Measurements from ENCODE around the gene SLX4IP.

The SLX4IP gene

GRCh38 chr20:10670501-10671220 is 235.6 kb downstream of the SLX4IP start:
- no peak for DNase-seq

GRCh38 chr20:10671221-10671918 is 236.3 kb downstream of the SLX4IP start:
- no peak for DNase-seq

GRCh38 chr20:10671919-10672623 is 237.0 kb downstream of the SLX4IP start:
- DNase-seq = no peak

GRCh38 chr20:10672624-10673127 is 237.6 kb downstream of the SLX4IP start:
- DNase-seq = no peak

GRCh38 chr20:10673176-10673841 is 238.2 kb downstream of the SLX4IP start:
- no peak for DNase-seq

- DNase-seq = peak; percentile 83
These were observed 239.0 kb downstream of the SLX4IP start, which contains the start of gene JAG1 for GRCh38 chr20:10673842-10674683. Gene JAG1, minus strand, starts transcription at chr20:10673999. Its CDS starts 469 bp downstream, at chr20:10673530.

GRCh38 chr20:10674684-10675449 is 239.8 kb downstream of the SLX4IP start:
- DNase-seq = no peak

- no peak for DNase-seq
These were observed 240.3 kb downstream of the SLX4IP start for GRCh38 chr20:10675450-10675848.

GRCh38 chr20:10676518-10676917 is 241.4 kb downstream of the SLX4IP start:
- no peak for DNase-seq
